HUES6 (cell line): Measurements from ENCODE around the gene DZANK1.

Experiments
- H3K27ac ChIP-seq: 2 replicates; pipeline ENCODE4 v1.7.0; 2013; ENCODE audit warnings: low read depth, mild to moderate bottlenecking, low read length, inconsistent platforms
- H3K27me3 ChIP-seq: 2 replicates; pipeline ENCODE4 v1.6.1; 2013; ENCODE audit warnings: low read length; ENCODE audit not compliant: control insufficient read depth, insufficient read depth
- H3K36me3 ChIP-seq: 2 replicates; pipeline ENCODE4 v1.6.1; 2013; ENCODE audit warnings: low read length; ENCODE audit not compliant: control insufficient read depth, insufficient read depth
- H3K4me1 ChIP-seq: 2 replicates; pipeline ENCODE4 v1.6.1; 2013; ENCODE audit warnings: low read length; ENCODE audit not compliant: control insufficient read depth, insufficient read depth
- H3K4me3 ChIP-seq: 2 replicates; pipeline ENCODE4 v1.5.1; 2013; ENCODE audit warnings: low read depth, low read length
- H3K9ac ChIP-seq: one replicate; pipeline ENCODE4 v1.6.1; 2013; ENCODE audit warnings: mild to moderate bottlenecking, low read length
- H3K9me3 ChIP-seq: 2 replicates; pipeline ENCODE4 v1.6.1; 2013; ENCODE audit warnings: low read depth, low read length; ENCODE audit not compliant: control insufficient read depth, insufficient read depth

DZANK1 gene

DNA sequence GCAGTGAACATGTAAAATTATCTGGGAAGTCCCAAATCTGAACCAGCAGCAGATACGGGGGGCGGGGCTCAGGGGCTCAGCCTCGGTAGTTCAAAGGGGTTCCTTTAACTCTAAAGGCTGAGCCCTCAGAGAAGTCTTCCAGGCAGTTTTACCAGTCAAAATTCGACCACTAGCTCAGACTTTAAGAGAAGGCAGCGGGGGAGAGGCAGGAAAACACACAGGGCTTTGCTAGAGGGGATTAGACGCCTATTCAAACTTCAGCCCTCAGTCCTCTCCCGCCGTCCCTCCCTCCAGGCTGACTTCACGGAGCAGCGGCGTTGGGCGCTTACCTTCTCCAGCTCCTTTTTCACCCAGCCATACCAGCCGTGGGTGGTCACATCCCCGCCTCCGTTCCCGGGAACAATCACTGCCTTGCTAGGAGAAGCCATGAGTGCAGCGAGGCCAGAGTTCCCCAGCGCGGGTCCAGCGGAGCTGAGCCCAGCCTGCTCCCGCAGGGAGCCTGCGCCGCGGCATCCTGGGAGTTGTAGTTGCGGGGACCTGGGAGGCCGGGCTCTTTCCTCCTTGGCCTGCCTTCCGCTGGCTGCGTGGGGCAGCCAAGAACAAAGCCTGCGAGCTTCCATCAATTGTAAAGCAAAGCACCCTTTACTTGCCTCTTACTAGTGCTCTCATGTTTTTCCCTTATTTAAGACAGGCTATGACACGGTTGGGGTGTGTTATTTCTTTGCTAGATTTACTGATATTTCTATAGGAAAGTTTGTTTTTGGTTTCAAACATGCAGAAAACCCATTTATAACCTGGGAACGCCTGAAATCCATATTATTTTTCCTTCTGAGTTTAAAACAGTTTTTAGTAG is 30.1 kb upstream of the DZANK1 start, which contains the start of gene RBBP9:
TSS of gene RBBP9 (minus strand) at position 486 of the 853 bp plus-strand sequence. CDS start at position 428, 58 bp downstream.
- Histone ChIP-seq H3K4me1 (peaks cover 5% of the 10 kb centered on the region; the same call in 1 of the 2 replicates), H3K9me3 (no peaks in the 10 kb centered on the region), H3K36me3 (peaks cover 13% of the 10 kb centered on the region), H3K4me3 (peak within 1 kb of the TSS; percentile 76), H3K27me3 (no peaks in the 10 kb centered on the region), H3K9ac (peak within 1 kb of the TSS; percentile 68), H3K27ac (no peak within 1 kb of the TSS)

DNA sequence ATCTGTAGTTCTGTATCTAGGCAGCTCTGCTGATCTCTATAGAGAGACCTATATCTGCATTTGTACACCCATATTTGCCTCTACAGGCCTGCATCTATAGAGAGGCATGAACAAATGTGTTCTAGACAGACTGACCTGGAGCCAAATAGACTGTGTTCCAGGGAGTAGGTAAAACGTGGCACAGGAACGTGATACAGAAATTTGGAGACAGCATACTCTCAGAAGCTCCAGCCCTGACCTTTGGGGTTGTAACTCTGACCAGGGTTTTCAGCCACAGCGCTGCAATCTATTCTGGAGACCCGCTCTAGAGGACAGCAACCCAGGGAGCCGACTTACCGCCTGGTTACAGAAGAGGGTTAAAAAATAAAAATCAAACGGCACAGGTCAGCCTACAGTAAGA is 29.2 kb upstream of the DZANK1 start:
- H3K4me1 ChIP-seq = peaks cover 5% of the 10 kb centered on the region; the same call in 1 of the 2 replicates
- peaks cover 19% of the 10 kb centered on the region for H3K36me3 ChIP-seq
- no peak overlapping the region for H3K27ac ChIP-seq
- H3K4me3 ChIP-seq = peak overlapping the region; percentile 76
- H3K9me3 ChIP-seq = no peaks in the 10 kb centered on the region
- no peak overlapping the region for H3K9ac ChIP-seq
- H3K27me3 ChIP-seq = no peaks in the 10 kb centered on the region

DNA sequence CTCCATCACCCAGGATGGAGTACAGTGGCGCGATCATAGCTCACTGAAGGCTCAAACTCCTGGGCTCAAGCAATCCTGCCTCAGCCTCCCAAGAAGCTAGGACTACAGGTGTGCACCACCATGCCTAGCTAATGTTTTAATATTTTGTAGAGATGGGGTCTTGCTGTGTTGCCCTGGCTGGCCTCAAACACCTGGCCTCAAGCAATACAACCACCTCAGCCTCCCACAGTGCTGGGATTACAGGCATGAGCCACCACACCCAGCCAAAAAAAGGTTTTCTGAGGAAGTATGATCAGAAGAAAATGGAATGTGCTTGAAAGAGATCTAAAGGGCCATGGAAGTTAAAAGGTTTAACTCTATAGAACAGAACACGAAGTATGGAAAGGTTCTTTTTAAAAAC is 21.5 kb upstream of the DZANK1 start:
- Histone ChIP-seq H3K36me3 (peaks cover 65% of the 10 kb centered on the region), H3K9me3 (no peaks in the 10 kb centered on the region), H3K27ac (no peak overlapping the region), H3K4me1 (no peaks in the 10 kb centered on the region), H3K9ac (no peak overlapping the region), H3K4me3 (no peak overlapping the region), H3K27me3 (no peaks in the 10 kb centered on the region)

DNA sequence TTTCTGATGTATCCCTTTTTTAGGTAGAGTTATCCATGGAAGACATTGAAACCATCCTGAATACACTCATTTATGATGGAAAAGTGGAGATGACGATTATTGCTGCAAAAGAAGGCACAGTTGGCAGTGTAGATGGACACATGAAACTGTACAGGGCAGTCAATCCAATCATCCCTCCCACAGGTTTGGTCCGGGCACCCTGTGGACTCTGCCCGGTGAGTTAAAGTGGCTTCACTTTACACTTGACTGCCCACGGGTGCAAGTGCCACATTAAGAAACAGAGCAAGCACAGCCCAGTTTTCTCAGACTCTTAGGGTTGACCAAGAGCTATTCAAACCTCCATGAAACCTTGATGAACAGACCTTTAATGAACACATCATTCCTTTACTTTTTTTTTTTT is 14.8 kb upstream of the DZANK1 start:
- peaks cover 79% of the 10 kb centered on the region for H3K36me3 ChIP-seq
- H3K9me3 ChIP-seq = no peaks in the 10 kb centered on the region
- no peak overlapping the region for H3K4me3 ChIP-seq
- no peak overlapping the region for H3K27ac ChIP-seq
- H3K9ac ChIP-seq = no peak overlapping the region
- H3K4me1 ChIP-seq = no peaks in the 10 kb centered on the region
- no peaks in the 10 kb centered on the region for H3K27me3 ChIP-seq

DNA sequence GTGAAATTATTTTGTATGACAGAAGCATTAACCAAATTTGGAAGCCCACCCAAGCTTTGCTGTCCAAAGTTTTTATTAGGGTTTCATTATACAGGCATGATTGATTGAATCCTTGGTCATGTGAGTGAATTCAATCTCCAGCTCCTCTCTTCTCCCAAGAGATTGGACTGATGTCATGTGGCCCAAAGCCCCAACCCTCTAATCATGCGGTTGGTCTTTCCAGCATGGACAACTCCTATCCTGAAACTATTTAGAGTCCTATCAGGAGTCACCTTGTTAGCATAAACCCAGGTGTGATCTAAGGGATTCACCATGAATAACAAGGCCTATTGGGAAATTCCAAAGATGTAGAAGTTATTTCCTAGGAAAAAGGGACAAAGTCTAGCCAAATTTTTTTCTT is 11.0 kb upstream of the DZANK1 start:
- peaks cover 90% of the 10 kb centered on the region for H3K36me3 ChIP-seq
- H3K4me1 ChIP-seq = no peaks in the 10 kb centered on the region
- no peak overlapping the region for H3K27ac ChIP-seq
- H3K27me3 ChIP-seq = no peaks in the 10 kb centered on the region
- no peak overlapping the region for H3K9ac ChIP-seq
- H3K4me3 ChIP-seq = no peak overlapping the region
- H3K9me3 ChIP-seq = no peaks in the 10 kb centered on the region

DNA sequence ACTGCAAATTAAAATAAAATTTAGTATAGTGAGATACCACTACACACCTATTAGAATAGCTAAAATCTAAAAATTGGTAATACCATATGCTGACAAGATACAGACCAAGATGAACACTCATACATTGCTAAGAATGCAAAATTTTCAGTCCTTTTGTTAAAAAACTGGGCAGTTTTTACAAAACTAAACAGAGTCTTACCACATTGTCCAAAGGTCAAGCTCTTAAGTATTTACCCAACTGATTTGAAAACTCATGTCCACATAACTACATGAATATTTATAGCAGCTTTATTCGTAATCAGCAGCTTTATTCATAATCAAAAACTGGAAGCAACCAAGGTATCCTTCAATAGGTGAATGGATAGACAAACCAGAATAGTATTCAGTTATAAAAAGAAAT is 10.4 kb upstream of the DZANK1 start:
- Histone ChIP-seq H3K36me3 (peaks cover 85% of the 10 kb centered on the region), H3K9ac (no peak overlapping the region), H3K9me3 (no peaks in the 10 kb centered on the region), H3K27me3 (no peaks in the 10 kb centered on the region), H3K4me1 (no peaks in the 10 kb centered on the region), H3K4me3 (no peak overlapping the region), H3K27ac (no peak overlapping the region)

DNA sequence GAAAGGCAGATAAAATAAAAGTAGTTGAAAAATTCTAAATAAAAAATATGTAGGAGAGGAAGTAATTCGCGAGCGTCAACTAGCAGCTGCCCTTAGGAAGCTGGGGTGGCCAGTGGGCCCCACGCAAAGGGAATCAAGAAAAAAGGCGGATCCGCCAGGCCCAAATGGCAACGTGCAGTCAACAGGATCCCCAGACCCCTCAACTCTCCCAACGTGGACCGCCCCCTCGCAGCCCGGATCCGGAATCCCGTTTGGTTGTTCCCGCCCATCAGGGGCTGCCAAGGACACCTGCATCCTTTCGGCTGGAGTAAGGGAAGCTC is 296 bp downstream of the DZANK1 start:
- H3K27me3 ChIP-seq = no peaks in the 10 kb centered on the region
- H3K9me3 ChIP-seq = no peaks in the 10 kb centered on the region
- peaks cover 23% of the 10 kb centered on the region for H3K36me3 ChIP-seq
- peak overlapping the region; percentile 94 for H3K4me3 ChIP-seq
- H3K4me1 ChIP-seq = 0 out of 2 replicates have a peak, but pooled peaks cover 3% of the 10 kb centered on the region
- no peak overlapping the region for H3K27ac ChIP-seq
- peak overlapping the region; percentile 97 for H3K9ac ChIP-seq

DNA sequence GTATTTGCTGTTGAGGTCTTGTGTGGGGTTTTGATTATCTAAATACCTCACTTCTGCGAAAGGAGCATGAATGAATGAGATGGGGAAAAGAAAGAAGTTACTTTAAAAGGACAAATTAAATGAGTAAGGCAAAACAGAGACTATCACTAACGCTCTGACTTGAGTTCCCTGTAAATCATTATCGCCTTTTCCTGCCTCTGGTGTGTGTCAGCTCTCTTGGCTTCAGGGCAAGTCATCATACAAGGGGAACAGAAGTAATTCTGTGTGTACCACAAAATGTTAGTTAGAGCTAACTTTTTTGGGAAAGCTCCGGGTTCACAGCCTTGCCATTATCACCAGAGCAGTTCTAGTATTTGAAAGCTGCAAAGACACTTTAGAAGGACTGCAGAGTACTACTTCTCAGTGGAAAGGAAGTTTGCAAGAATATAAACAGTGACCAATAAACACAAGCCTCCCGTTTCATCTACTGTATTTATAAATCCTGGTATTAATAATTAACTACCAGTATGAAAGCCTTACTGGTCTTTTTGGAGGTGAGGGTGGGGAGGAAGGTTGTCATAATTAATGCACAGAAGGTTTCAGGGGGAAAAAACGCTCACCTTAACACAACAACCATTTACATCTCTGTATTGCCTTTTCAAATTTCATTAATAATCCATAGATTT is 1.2 kb downstream of the DZANK1 start:
- H3K9ac ChIP-seq = no peak overlapping the region
- H3K4me1 ChIP-seq = 0 out of 2 replicates have a peak, but pooled peaks cover 3% of the 10 kb centered on the region
- H3K27me3 ChIP-seq = no peaks in the 10 kb centered on the region
- peaks cover 15% of the 10 kb centered on the region for H3K36me3 ChIP-seq
- H3K9me3 ChIP-seq = no peaks in the 10 kb centered on the region
- no peak overlapping the region for H3K27ac ChIP-seq
- peak overlapping the region; percentile 94; the same call in 1 of the 2 replicates for H3K4me3 ChIP-seq

DNA sequence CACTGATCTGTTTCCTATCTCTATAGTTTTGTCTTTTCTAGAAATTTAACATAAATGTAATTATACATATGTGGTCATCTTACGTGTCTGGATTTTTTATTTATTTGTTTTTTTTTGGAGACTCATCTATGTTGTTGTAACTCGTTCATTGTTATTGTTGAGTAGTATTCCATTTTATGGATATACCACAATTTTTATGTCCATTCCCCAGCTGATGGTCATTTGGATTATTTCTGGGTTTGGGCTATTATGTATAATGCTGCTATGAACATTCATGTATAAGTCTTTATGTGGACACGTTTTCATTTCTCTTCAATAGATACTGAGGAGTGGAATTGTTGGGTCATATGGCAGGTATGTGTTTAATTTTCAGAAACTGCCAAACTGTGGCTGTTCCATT is 10.2 kb downstream of the DZANK1 start:
- Histone ChIP-seq H3K36me3 (no peaks in the 10 kb centered on the region), H3K9ac (no peak overlapping the region), H3K27ac (no peak overlapping the region), H3K9me3 (no peaks in the 10 kb centered on the region), H3K4me1 (no peaks in the 10 kb centered on the region), H3K4me3 (no peak overlapping the region), H3K27me3 (no peaks in the 10 kb centered on the region)

DNA sequence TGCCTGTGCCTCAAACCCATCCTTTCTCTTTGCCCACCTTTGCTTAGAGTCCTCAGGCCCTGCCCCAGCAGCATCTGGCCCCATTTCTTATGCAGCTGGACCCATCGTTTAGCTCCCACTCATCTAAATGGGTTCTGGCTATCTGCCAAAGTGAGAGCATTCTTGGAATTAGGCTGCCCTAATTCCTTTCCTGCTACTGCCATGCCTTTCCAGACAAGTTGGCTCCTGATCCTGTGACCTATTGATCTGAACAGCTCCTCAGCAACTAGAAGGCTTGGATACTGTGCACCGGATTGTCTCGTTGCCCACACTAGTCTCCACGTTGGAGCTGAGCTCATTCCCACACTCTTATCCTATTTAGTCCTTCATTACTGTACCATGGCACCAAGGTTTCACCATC is 22.9 kb downstream of the DZANK1 start:
- H3K27ac ChIP-seq = no peak overlapping the region
- no peak overlapping the region for H3K4me3 ChIP-seq

DNA sequence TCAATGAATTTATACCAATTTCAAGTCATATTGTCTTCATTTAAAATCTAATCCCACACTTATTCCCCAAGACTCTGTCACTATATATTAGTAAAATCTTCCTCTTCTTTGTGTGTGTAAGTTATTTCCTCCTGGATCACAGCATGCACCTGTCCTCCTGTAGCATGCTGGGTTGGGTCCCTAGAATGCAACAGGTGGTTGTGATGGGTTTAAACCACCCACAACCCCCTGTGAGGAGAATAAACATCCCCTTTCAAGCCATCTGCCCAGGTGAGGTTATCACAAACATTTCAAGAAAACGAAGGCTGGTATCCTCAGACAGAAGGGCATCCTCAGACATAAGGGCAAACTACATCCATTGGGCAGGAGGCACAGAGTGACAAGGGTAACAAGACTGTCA is 26.4 kb downstream of the DZANK1 start:
- no peaks in the 10 kb centered on the region for H3K9me3 ChIP-seq
- no peaks in the 10 kb centered on the region for H3K27me3 ChIP-seq
- no peak overlapping the region for H3K27ac ChIP-seq
- H3K36me3 ChIP-seq = no peaks in the 10 kb centered on the region
- H3K4me3 ChIP-seq = no peak overlapping the region
- H3K4me1 ChIP-seq = peaks cover 3% of the 10 kb centered on the region; the same call in 1 of the 2 replicates
- H3K9ac ChIP-seq = no peak overlapping the region

More for the DNA sequence above, 22.9 kb downstream of the DZANK1 start:
- H3K36me3 ChIP-seq = no peaks in the 10 kb centered on the region
- no peaks in the 10 kb centered on the region for H3K27me3 ChIP-seq
- H3K4me1 ChIP-seq = no peaks in the 10 kb centered on the region
- H3K9me3 ChIP-seq = no peaks in the 10 kb centered on the region
- H3K9ac ChIP-seq = no peak overlapping the region
